OCI-LY3 (cell line): ENCODE measurements around the gene HABP2.

ENCODE experiments used
- H2AFZ ChIP-seq: fragments of 200-600, 300-600 bp; shearing (Covaris generic); 2 replicates; pipeline ENCODE4 v1.6.0; 2014; ENCODE audit warnings: antibody characterized with exemption, low read depth, low read length
- H3K27ac ChIP-seq: fragments of 200-600, 300-600 bp; sonication (generic); 2 replicates; pipeline ENCODE4 v1.5.1; 2014; ENCODE audit warnings: mild to moderate bottlenecking, low read length, moderate library complexity, mixed read lengths
- H3K27me3 ChIP-seq: fragments of 200-600, 300-600 bp; sonication (generic); 2 replicates; pipeline ENCODE4 v1.6.1; 2014; ENCODE audit warnings: low read depth, low read length, mixed read lengths
- H3K36me3 ChIP-seq: fragments of 200-600, 300-600 bp; sonication (generic); replicated peaks from 2 replicates; pipeline ENCODE3; 2014; ENCODE audit warnings: low read depth, low read length, mixed read lengths
- H3K4me1 ChIP-seq: fragments of 300-600, 200-600 bp; sonication (generic); 2 replicates; pipeline ENCODE4 v1.6.1; 2014; ENCODE audit warnings: low read length, mixed read lengths
- H3K4me2 ChIP-seq: fragments of 200-600, 300-600 bp; sonication (generic); 2 replicates; pipeline ENCODE4 v1.6.1; 2014; ENCODE audit warnings: low read length, mixed read lengths
- H3K4me3 ChIP-seq: fragments of 300-600, 200-600 bp; sonication (generic); 2 replicates; pipeline ENCODE4 v1.5.1; 2014; ENCODE audit warnings: antibody characterized with exemption, mild to moderate bottlenecking, low read length, moderate library complexity
- H3K79me2 ChIP-seq: fragments of 300-600, 200-600 bp; shearing (Covaris generic); 2 replicates; pipeline ENCODE4 v1.6.1; 2014; ENCODE audit warnings: mild to moderate bottlenecking, low read length, mixed read lengths
- H3K9ac ChIP-seq: fragments of 300-600, 200-600 bp; shearing (Covaris generic); 2 replicates; pipeline ENCODE4 v1.6.0; 2014; ENCODE audit warnings: mild to moderate bottlenecking, low read length, moderate library complexity
- H3K9me3 ChIP-seq: fragments of 200-600, 300-600 bp; shearing (Covaris generic); 2 replicates; pipeline ENCODE4 v1.6.1; 2014; ENCODE audit warnings: low read length, mixed read lengths; ENCODE audit not compliant: insufficient read depth
- H4K20me1 ChIP-seq: fragments of 200-600, 300-600 bp; sonication (generic); 2 replicates; pipeline ENCODE4 v1.6.1; 2016; ENCODE audit warnings: low read length, mixed read lengths; ENCODE audit not compliant: insufficient read depth
- CTCF ChIP-seq: fragments of 200-600, 300-600 bp; sonication (generic); IDR thresholded peaks from 2 replicates; pipeline ENCODE4 v1.5.1; 2014; ENCODE audit warnings: antibody characterized with exemption, low read length, low read depth
- EZH2phosphoT487 ChIP-seq: fragments of 200-600 bp; shearing (Covaris generic); IDR thresholded peaks from 2 replicates; pipeline ENCODE4 v1.6.1; 2018; ENCODE audit warnings: antibody characterized with exemption, mixed run types, low read depth

HABP2 gene

DNA sequence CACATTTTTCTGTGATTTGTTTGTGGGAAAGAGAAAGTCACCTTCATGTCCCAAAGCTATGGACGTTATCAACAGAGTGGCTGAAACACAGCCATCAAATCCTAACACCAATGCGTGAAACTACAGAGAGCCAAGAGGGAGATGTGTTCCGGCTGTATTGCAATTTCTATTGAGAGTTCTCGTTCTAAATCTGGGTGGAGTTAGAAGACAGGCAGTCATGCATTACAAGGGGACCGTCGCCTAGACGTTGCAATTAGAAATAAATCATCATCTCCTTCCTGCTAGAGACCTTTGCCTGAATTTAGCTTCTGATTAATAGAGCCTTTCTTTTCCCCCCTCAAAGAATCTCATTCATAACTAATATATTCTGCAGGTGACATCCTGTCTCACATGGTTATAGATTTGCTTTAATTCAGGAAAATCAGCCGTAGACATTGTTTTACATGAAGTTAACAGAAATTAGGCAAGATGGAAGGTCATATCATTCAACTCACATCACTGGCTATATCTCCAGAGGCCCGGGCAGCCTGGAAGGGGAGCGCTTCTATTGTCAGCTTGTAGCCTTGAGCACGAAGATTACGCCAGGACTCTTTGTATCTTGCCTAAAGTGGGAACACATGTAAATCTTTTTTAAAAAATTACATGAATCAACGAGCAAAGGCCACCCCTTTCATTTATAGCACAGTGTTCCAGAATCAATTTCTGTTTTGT, 52.6 kb downstream of the HABP2 start:
- Histone ChIP-seq H3K36me3 (no peaks in the 10 kb centered on the region), H3K4me2 (no peak overlapping the region), H3K4me3 (no peak overlapping the region), H3K79me2 (no peaks in the 10 kb centered on the region), H4K20me1 (no peaks in the 10 kb centered on the region), H3K9ac (no peak overlapping the region), H3K27me3 (no peaks in the 10 kb centered on the region), H3K4me1 (no peaks in the 10 kb centered on the region), H3K9me3 (no peaks in the 10 kb centered on the region), H2AFZ (no peak overlapping the region), H3K27ac (no peak overlapping the region)
- TF ChIP-seq CTCF (no peak), EZH2phosphoT487 (no peak)

GRCh38 chr10:113609704-113610108, 56.9 kb downstream of the HABP2 start:
- TF ChIP-seq EZH2phosphoT487: no peak
- no peak for TF ChIP-seq CTCF
- H3K4me3 ChIP-seq: no peak overlapping the region
- no peak overlapping the region for H3K4me2 ChIP-seq
- no peaks in the 10 kb centered on the region for H3K36me3 ChIP-seq
- no peaks in the 10 kb centered on the region for H3K27me3 ChIP-seq
- no peak overlapping the region for H3K9ac ChIP-seq
- no peaks in the 10 kb centered on the region for H3K4me1 ChIP-seq
- no peaks in the 10 kb centered on the region for H3K9me3 ChIP-seq
- no peaks in the 10 kb centered on the region for H4K20me1 ChIP-seq
- no peaks in the 10 kb centered on the region for H3K79me2 ChIP-seq
- no peak overlapping the region for H3K27ac ChIP-seq
- no peak overlapping the region for H2AFZ ChIP-seq

- Histone ChIP-seq H3K36me3 (no peaks in the 10 kb centered on the region), H4K20me1 (no peaks in the 10 kb centered on the region), H3K27ac (no peak overlapping the region), H3K4me3 (no peak overlapping the region), H3K9me3 (no peaks in the 10 kb centered on the region), H3K4me1 (no peaks in the 10 kb centered on the region), H2AFZ (no peak overlapping the region), H3K79me2 (no peaks in the 10 kb centered on the region), H3K27me3 (no peaks in the 10 kb centered on the region), H3K9ac (no peak overlapping the region), H3K4me2 (no peak overlapping the region)
- TF ChIP-seq CTCF: no peak
- no peak for TF ChIP-seq EZH2phosphoT487
Observed at GRCh38 chr10:113610631-113611601, 58.1 kb downstream of the HABP2 start.

DNA sequence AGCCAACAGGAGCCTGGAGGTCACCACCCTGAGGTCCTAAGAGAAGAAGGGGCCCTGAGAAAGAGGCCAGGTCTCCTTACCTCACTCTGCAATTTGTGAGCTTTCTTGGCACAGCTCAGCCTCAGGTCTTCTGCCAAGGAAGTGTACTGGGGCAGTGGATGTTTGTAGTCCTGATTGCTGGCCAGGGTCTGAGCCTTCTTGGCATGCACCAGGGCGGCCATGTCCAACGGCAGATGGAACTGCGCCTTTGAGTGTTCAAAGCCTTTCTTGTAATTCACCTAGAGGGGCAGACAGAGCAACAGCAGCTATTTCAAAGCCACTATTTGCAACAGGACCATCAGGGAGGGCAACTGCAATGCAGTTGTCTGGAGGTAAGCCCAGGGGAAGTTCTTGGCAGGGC, 59.3 kb downstream of the HABP2 start:
- no peaks in the 10 kb centered on the region for H4K20me1 ChIP-seq
- no peaks in the 10 kb centered on the region for H3K36me3 ChIP-seq
- H3K4me2 ChIP-seq: no peak overlapping the region
- no peaks in the 10 kb centered on the region for H3K27me3 ChIP-seq
- no peak overlapping the region for H3K27ac ChIP-seq
- H3K79me2 ChIP-seq: no peaks in the 10 kb centered on the region
- TF ChIP-seq CTCF: no peak
- no peak for TF ChIP-seq EZH2phosphoT487
- H2AFZ ChIP-seq: no peak overlapping the region
- no peaks in the 10 kb centered on the region for H3K9me3 ChIP-seq
- no peaks in the 10 kb centered on the region for H3K4me1 ChIP-seq
- H3K4me3 ChIP-seq: no peak overlapping the region
- H3K9ac ChIP-seq: no peak overlapping the region
